Panc1 (cell line): ENCODE measurements around the gene ENOSF1. TPM values are rescaled to one million over a fixed set of nuclear protein-coding genes. Genes with fewer than 3 reads are reported as not detected.

Experiments used
- ATAC-seq: fragments of 200-7000 bp; cut with Tn5 transposase; 2 replicates; pipeline ENCODE4 v1.9.1; 2020; ENCODE audit warnings: mild to moderate bottlenecking, moderate library complexity
- BruUV-seq: library from RNA; stranded (reverse); fragments of 400-500 nt; replicated peaks from 2 replicates; lab custom pipeline; 2021; lab: Mats Ljungman, UMichigan
- CTCF ChIA-PET: fragments of 300-600 bp; sonication (Branson Sonifier 250); formaldehyde crosslinking; loops from one replicate; lab custom pipeline; 2022; ENCODE audit warnings: antibody characterized with exemption; lab: Charles Lee
- POLR2A ChIA-PET: fragments of 300-600 bp; sonication (Branson Sonifier 250); formaldehyde crosslinking; loops from one replicate; lab custom pipeline; 2022; ENCODE audit warnings: antibody characterized with exemption; lab: Charles Lee
- DNase-seq: peaks from one replicate; pipeline ENCODE4 v3.0.0-alpha.2; 2010; ENCODE audit warnings: low read depth, low spot score
- H3K27ac ChIP-seq: 2 replicates; pipeline ENCODE4 v1.5.1; 2011; ENCODE audit warnings: mild to moderate bottlenecking, low read length, inconsistent platforms
- H3K27me3 ChIP-seq: fragments of 200-500 bp; sonication (Bioruptor generic); 2 replicates; pipeline ENCODE4 v1.6.0; 2014; ENCODE audit warnings: low read length, inconsistent platforms; ENCODE audit not compliant: control insufficient read depth, insufficient read depth
- H3K36me3 ChIP-seq: fragments of 200-500 bp; sonication (Bioruptor generic); 2 replicates; pipeline ENCODE4 v1.5.1; 2014; ENCODE audit warnings: inconsistent platforms, mild to moderate bottlenecking, low read length, moderate library complexity; ENCODE audit not compliant: control insufficient read depth, insufficient read depth
- H3K4me1 ChIP-seq: 2 replicates; pipeline ENCODE4 v1.5.1; 2011; ENCODE audit warnings: inconsistent platforms, mild to moderate bottlenecking, low read length, moderate library complexity; ENCODE audit not compliant: control insufficient read depth, insufficient read depth
- H3K4me3 ChIP-seq, 2 experiments: 2 replicates each; pipeline ENCODE4 v1.5.1; 2011 to 2012; ENCODE audit warnings: low read depth in 2 of 2, low read length in 2 of 2, mild to moderate bottlenecking in 2 of 2, inconsistent platforms in 1 of 2, moderate library complexity in 1 of 2
- H3K9me3 ChIP-seq: fragments of 200-500 bp; sonication (Bioruptor generic); 2 replicates; pipeline ENCODE4 v1.5.1; 2014; ENCODE audit warnings: low read depth, mild to moderate bottlenecking, inconsistent platforms, low read length, moderate library complexity; ENCODE audit not compliant: control insufficient read depth, insufficient read depth
- POLR2AphosphoS5 ChIP-seq: IDR thresholded peaks from 2 replicates; pipeline ENCODE4 v1.6.1; 2012; ENCODE audit warnings: mild to moderate bottlenecking, low read depth, low read length, moderate library complexity
- SIN3A ChIP-seq: IDR thresholded peaks from 2 replicates; pipeline ENCODE4 v1.6.1; 2012; ENCODE audit warnings: low read depth, mild to moderate bottlenecking, low read length, moderate library complexity, borderline replicate concordance; ENCODE audit not compliant: insufficient read depth
- TCF7L2 ChIP-seq: IDR thresholded peaks from 2 replicates; pipeline ENCODE4 v1.6.1; 2011; ENCODE audit warnings: mild to moderate bottlenecking, low read depth, low read length, inconsistent platforms
- in situ Hi-C: cut with HindIII; loops from 2 replicates; pipeline ENCODE4 v1.10.0; 2016; ENCODE audit warnings: low sequenced_read_pairs, low pct_unique_long_range_greater_than_20kb
- intact Hi-C: fragments of 100-400 bp; cut with micrococcal nuclease; formaldehyde crosslinking; loops from one replicate; pipeline ENCODE4 v1.10.0; 2022; ENCODE audit not compliant: unreplicated experiment
- total RNA-seq: library from RNA; stranded (reverse); gene quantifications from one replicate; pipeline ENCODE4 v1.2.1, GENCODE V29; 2021; ENCODE audit not compliant: unreplicated experiment
- TF ChIP-seq, protein P1 (sequence below), 2 experiments: IDR thresholded peaks; 2 replicates each; pipeline ENCODE4 v1.6.1; 2011 to 2012; ENCODE audit warnings: low read depth in 2 of 2, control low read depth in 1 of 2, low read length in 1 of 2, mild to moderate bottlenecking in 1 of 2, moderate library complexity in 1 of 2; ENCODE audit not compliant: insufficient read depth in 1 of 2
- TF ChIP-seq, protein P2 (sequence below): fragments of 450-650 bp; IDR thresholded peaks from 2 replicates; pipeline ENCODE4 v1.5.1; 2017; ENCODE audit warnings: mild to moderate bottlenecking

Gene ENOSF1
- total RNA-seq, 1 experiment from 2014 or later: 53.7 TPM

DNA sequence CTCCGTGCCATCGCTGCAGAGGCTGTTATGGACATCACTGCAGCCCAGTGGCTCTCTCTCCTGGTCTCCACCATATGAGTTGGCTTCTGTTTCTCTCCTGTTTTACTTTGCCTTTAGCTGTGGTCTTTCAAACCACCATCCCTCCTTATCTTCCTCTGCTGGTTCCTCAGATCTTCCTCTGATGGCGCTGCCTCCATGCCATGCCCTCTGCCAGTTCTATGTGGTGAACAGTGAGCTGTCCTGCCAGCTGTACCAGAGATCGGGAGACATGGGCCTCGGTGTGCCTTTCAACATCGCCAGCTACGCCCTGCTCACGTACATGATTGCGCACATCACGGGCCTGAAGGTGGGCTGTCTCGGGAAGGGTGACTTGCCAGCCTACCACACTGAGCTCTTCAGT, 41.9 kb downstream of the ENOSF1 start:
- no peaks in the 10 kb centered on the region for H3K27me3 ChIP-seq
- ChIA-PET POLR2A (no interaction called here), CTCF (interaction anchor here (1.0 kb wide), 1 partner anchor 46 kb away, joined by 3 read pairs; no protein-coding TSS in a partner anchor)
- H3K27ac ChIP-seq: no peak overlapping the region
- no peak for TF ChIP-seq SIN3A
- TF ChIP-seq, protein P1, sequence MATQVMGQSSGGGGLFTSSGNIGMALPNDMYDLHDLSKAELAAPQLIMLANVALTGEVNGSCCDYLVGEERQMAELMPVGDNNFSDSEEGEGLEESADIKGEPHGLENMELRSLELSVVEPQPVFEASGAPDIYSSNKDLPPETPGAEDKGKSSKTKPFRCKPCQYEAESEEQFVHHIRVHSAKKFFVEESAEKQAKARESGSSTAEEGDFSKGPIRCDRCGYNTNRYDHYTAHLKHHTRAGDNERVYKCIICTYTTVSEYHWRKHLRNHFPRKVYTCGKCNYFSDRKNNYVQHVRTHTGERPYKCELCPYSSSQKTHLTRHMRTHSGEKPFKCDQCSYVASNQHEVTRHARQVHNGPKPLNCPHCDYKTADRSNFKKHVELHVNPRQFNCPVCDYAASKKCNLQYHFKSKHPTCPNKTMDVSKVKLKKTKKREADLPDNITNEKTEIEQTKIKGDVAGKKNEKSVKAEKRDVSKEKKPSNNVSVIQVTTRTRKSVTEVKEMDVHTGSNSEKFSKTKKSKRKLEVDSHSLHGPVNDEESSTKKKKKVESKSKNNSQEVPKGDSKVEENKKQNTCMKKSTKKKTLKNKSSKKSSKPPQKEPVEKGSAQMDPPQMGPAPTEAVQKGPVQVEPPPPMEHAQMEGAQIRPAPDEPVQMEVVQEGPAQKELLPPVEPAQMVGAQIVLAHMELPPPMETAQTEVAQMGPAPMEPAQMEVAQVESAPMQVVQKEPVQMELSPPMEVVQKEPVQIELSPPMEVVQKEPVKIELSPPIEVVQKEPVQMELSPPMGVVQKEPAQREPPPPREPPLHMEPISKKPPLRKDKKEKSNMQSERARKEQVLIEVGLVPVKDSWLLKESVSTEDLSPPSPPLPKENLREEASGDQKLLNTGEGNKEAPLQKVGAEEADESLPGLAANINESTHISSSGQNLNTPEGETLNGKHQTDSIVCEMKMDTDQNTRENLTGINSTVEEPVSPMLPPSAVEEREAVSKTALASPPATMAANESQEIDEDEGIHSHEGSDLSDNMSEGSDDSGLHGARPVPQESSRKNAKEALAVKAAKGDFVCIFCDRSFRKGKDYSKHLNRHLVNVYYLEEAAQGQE (IDR thresholded peaks at IDR 0.05; ENCODE audit: insufficient read depth in 1 of 2, low read depth in 2 of 2, low read length in 1 of 2): no peak
- TF ChIP-seq POLR2AphosphoS5: no peak
- TF ChIP-seq, protein P2, sequence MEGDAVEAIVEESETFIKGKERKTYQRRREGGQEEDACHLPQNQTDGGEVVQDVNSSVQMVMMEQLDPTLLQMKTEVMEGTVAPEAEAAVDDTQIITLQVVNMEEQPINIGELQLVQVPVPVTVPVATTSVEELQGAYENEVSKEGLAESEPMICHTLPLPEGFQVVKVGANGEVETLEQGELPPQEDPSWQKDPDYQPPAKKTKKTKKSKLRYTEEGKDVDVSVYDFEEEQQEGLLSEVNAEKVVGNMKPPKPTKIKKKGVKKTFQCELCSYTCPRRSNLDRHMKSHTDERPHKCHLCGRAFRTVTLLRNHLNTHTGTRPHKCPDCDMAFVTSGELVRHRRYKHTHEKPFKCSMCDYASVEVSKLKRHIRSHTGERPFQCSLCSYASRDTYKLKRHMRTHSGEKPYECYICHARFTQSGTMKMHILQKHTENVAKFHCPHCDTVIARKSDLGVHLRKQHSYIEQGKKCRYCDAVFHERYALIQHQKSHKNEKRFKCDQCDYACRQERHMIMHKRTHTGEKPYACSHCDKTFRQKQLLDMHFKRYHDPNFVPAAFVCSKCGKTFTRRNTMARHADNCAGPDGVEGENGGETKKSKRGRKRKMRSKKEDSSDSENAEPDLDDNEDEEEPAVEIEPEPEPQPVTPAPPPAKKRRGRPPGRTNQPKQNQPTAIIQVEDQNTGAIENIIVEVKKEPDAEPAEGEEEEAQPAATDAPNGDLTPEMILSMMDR: no peak
- TF ChIP-seq TCF7L2: no peak
- BruUV-seq: no TSS peak
- no peak overlapping the region for H3K4me3 ChIP-seq
- no peaks in the 10 kb centered on the region for H3K9me3 ChIP-seq
- peaks cover 25% of the 10 kb centered on the region for H3K36me3 ChIP-seq
- H3K4me1 ChIP-seq: no peaks in the 10 kb centered on the region
- intact Hi-C loops: no loop called here
- in situ Hi-C loops: no loop called here
- no peak for ATAC-seq
- no peak for DNase-seq

DNA sequence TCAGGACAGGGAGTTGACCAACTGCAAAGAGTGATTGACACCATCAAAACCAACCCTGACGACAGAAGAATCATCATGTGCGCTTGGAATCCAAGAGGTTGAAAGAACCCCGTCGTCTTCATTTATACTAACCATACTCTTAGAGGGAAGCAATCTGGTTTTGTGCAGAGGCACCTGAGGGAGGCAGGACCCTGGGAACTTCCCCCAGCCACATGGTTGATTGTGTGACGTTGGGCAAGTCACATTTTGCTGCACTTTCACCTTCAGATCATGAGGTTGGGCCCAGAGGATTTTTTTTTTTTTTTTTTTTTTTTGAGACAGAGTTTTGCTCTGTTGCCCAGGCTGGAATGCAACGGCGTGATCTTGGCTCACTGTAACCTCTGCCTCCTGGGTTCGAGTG, 43.4 kb downstream of the ENOSF1 start:
- intact Hi-C loops: no loop called here
- ATAC-seq (no peak), DNase-seq (no peak)
- no peak overlapping the region for H3K27ac ChIP-seq
- no peaks in the 10 kb centered on the region for H3K4me1 ChIP-seq
- BruUV-seq: no TSS peak
- ChIA-PET POLR2A (no interaction called here), CTCF (no interaction called here)
- TF ChIP-seq POLR2AphosphoS5 (no peak), SIN3A (no peak), TCF7L2 (no peak)
- TF ChIP-seq, protein P1 (IDR thresholded peaks at IDR 0.05; ENCODE audit: insufficient read depth in 1 of 2, low read depth in 2 of 2, low read length in 1 of 2): no peak
- TF ChIP-seq, protein P2: no peak
- in situ Hi-C loops: no loop called here
- no peaks in the 10 kb centered on the region for H3K27me3 ChIP-seq
- peaks cover 23% of the 10 kb centered on the region for H3K36me3 ChIP-seq
- H3K4me3 ChIP-seq: no peak overlapping the region
- H3K9me3 ChIP-seq: no peaks in the 10 kb centered on the region
